ENCODE results near the gene ELF5.

DNA sequence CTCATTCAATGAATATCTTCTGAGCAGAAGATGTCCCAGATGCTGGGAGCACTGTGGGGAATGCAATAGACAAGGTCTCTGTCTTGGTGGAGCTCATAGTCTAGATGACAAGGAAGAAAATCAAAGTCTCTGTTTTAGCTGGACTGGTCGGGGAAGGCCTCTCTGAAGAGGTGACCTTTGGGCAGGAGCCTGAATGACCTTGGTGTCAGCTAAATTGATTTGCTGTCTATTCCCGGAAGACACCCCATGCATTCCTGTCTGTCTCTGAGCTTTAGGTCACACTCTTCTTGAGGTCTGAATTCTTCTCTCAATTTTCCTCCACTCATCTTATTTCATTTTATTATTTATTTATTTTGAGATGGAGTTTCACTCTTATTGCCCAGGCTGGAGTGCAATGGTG is 14.5 kb upstream of the ELF5 start:
- TF ChIP-seq POLR2AphosphoS5 (IDR thresholded peaks at IDR 0.05; ENCODE audit: low read depth, low read length) (no peak), POLR2A (IDR thresholded peaks at IDR 0.05; ENCODE audit: low read depth, low read length) (no peak), SPI1 (IDR thresholded peaks at IDR 0.05; ENCODE audit: low read depth, low read length) (no peak)

All from GM12891 (cell line).